Stimulated activated CD4-positive, alpha-beta T cell treated with anti-CD3 and anti-CD28 coated beads, TNF-alpha, amount 100 ng/mL, for 1 hour (primary cell): Measurements from ENCODE around the gene VOPP1.

ENCODE experiments used
- DNase-seq, 3 donors: peaks; one replicate each; pipeline ENCODE4 v3.0.0-alpha.2; 2020; ENCODE audit warnings: low read depth in 3 of 3, low spot score in 1 of 3

VOPP1 gene

GRCh38 chr7:55438757-55439525 is 133.4 kb downstream of the VOPP1 start:
- DNase-seq = no peak

- DNase-seq = no peak
Observed at GRCh38 chr7:55438085-55438756, 134.1 kb downstream of the VOPP1 start.

GRCh38 chr7:55437375-55437774 is 134.9 kb downstream of the VOPP1 start:
- DNase-seq = no peak

GRCh38 chr7:55436457-55436856 is 135.8 kb downstream of the VOPP1 start:
- no peak for DNase-seq

- no peak for DNase-seq
Observed at GRCh38 chr7:55435466-55435865, 136.8 kb downstream of the VOPP1 start.

GRCh38 chr7:55432939-55433784 is 139.1 kb downstream of the VOPP1 start:
- DNase-seq = no peak

GRCh38 chr7:55432506-55432905 is 139.8 kb downstream of the VOPP1 start:
- no peak for DNase-seq

GRCh38 chr7:55431898-55432297 is 140.4 kb downstream of the VOPP1 start:
- no peak for DNase-seq

GRCh38 chr7:55429835-55430499 is 142.3 kb downstream of the VOPP1 start:
- no peak for DNase-seq

GRCh38 chr7:55427800-55428199 is 144.5 kb downstream of the VOPP1 start:
- DNase-seq = no peak

- DNase-seq = no peak
Observed at GRCh38 chr7:55427342-55427741, 145.0 kb downstream of the VOPP1 start.

GRCh38 chr7:55426676-55427075 is 145.6 kb downstream of the VOPP1 start:
- DNase-seq = no peak

GRCh38 chr7:55425141-55425752 is 147.1 kb downstream of the VOPP1 start:
- DNase-seq = no peak

- no peak for DNase-seq
Observed at GRCh38 chr7:55423891-55424290, 148.4 kb downstream of the VOPP1 start.

- DNase-seq = no peak
Observed at GRCh38 chr7:55423277-55423711, 149.0 kb downstream of the VOPP1 start.
